Measurements from ENCODE around the gene TRIM7.
A peak's percentile ranks its signal among the peaks of the same experiment; 100 is the strongest.

TRIM7 gene

GRCh38 chr5:181204826-181205760, at the start of gene TRIM7:
TRIM7 (minus strand) TSS chr5:181205196; CDS start chr5:181205110, 86 bp downstream.
- DNase-seq (ENCODE audit: low read depth) = no peak

- no peak for DNase-seq (ENCODE audit: low read depth)
Measured at GRCh38 chr5:181248277-181248676, 43.3 kb upstream of the TRIM7 start.

GRCh38 chr5:181246276-181247049, 41.5 kb upstream of the TRIM7 start:
- peak; percentile 79 for DNase-seq (ENCODE audit: low read depth)

- DNase-seq (ENCODE audit: low read depth) = no peak
Measured at GRCh38 chr5:181245427-181246275, 40.7 kb upstream of the TRIM7 start.

GRCh38 chr5:181243564-181244343, 38.8 kb upstream of the TRIM7 start, which contains the start of gene RACK1:
RACK1 (minus strand) TSS chr5:181243906; CDS start chr5:181243800, 106 bp downstream.
- peak; percentile 80 for DNase-seq (ENCODE audit: low read depth)

- DNase-seq (ENCODE audit: low read depth) = no peak
Measured at GRCh38 chr5:181243018-181243563, 38.1 kb upstream of the TRIM7 start.

GRCh38 chr5:181242031-181242451, 37.0 kb upstream of the TRIM7 start:
- DNase-seq (ENCODE audit: low read depth) = no peak

GRCh38 chr5:181241393-181241975, 36.5 kb upstream of the TRIM7 start:
- peak; percentile 85 for DNase-seq (ENCODE audit: low read depth)

GRCh38 chr5:181239062-181239663, 34.2 kb upstream of the TRIM7 start:
- DNase-seq (ENCODE audit: low read depth) = no peak

GRCh38 chr5:181237729-181238385, 32.9 kb upstream of the TRIM7 start:
- no peak for DNase-seq (ENCODE audit: low read depth)

GRCh38 chr5:181236954-181237641, 32.1 kb upstream of the TRIM7 start:
- DNase-seq (ENCODE audit: low read depth) = no peak

- no peak for DNase-seq (ENCODE audit: low read depth)
Measured at GRCh38 chr5:181236471-181236870, 31.5 kb upstream of the TRIM7 start.

- no peak for DNase-seq (ENCODE audit: low read depth)
Measured at GRCh38 chr5:181235689-181236366, 30.8 kb upstream of the TRIM7 start.

GRCh38 chr5:181235323-181235688, 30.3 kb upstream of the TRIM7 start:
- DNase-seq (ENCODE audit: low read depth) = no peak

- DNase-seq (ENCODE audit: low read depth) = no peak
Measured at GRCh38 chr5:181234455-181235306, 29.7 kb upstream of the TRIM7 start.

GRCh38 chr5:181233801-181234454, 28.9 kb upstream of the TRIM7 start:
- no peak for DNase-seq (ENCODE audit: low read depth)
